Activated CD8-positive, alpha-beta memory T cell treated with anti-CD3 and anti-CD28 coated beads for 1 hour (primary cell): Measurements from ENCODE around the gene CROCC.
"Not testable (repeated sequence)": the region's sequence is repeated elsewhere in the genome, so short reads cannot be mapped to it uniquely, and the experiment has no call there.

Experiments used
- DNase-seq, 2 donors: peaks; one replicate each; pipeline ENCODE4 v3.0.0-alpha.2; 2020; ENCODE audit warnings: low read depth in 1 of 2; ENCODE audit errors: extremely low read depth in 1 of 2

CROCC gene

DNA sequence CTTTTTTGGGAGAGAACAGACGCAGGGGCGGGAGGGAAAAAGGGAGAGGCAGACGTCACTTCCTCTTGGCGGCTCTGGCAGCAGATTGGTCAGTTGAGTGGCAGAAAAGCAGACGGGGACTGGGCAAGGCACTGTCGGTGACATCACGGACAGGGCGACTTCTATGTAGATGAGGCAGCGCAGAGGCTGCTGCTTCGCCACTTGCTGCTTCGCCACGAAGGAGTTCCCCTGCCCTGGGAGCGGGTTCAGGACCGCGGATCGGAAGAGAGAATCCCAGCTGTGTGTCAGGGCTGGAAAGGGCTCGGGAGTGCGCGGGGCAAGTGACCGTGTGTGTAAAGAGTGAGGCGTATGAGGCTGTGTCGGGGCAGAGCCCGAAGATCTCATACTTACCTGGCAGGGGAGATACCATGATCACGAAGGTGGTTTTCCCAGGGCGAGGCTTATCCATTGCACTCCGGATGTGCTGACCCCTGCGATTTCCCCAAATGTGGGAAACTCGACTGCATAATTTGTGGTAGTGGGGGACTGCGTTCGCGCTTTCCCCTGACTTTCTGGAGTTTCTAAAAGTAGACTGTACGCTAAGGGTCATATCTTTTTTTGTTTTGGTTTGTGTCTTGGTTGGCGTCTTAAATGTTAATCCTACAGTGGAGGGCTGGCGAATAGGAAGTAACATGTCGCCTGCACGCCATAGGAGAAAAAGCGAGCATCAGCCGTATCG lies 26.0 kb upstream of the CROCC start, which contains the start of gene RNU1-2:
TSS of gene RNU1-2 (plus strand) at position 383 of the 718 bp plus-strand sequence.
- peak; percentile 77 to 78 for DNase-seq

DNA sequence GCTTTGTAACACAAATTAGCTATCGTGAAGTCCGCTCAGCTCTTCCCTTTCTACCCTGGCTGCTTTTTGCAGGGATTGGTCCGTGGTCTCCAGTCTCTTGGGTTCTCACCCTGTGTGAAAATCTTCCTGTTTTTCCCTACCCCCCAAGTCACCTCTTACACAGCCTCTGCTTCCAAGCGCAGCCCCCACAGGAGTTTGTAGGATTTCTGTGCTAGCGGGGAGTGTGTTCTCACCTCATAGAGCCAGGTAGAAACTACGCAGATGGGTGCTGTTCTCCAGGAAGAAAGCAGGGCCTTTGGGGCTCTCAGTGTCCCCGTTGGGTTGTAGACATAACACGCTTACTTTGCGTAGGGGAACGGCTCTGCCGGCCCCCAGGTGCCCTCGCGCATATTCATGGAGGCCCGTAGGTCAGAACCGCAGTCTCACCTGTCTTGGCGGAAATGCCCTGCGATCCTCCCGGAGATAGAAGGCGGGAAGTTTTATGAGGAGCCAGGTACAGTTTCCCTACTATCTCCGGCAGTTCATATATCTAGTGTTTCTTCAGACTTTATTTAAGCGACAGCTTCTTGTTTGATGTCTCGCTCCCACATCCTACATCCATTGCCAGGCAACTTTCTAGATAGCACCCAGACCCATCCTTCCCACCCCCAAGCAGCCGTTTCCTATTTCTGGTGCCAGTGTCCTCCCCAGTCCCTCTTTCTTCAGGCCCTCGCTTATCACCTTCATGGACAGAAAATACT lies 25.2 kb upstream of the CROCC start:
- peak in 1 of 2 donors; percentile 32 for DNase-seq

DNA sequence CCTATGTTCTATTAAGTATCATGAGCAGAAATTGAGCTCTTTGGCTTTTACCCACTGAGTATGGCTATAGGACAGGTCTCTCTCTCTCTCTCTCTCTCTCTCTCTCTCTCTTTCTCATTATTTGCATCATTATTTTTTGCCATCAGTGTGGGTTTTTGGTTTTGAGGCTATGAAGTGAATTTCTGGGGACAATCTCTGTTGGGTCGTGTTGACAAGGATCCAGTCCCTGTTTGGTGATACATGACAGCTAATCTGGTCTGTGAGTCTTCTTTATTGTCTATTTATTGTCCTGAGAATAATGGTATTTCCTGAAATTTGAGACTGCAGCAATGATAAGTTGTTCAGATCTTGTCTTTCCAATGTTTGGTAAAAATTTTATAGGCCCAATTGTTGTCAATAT lies 24.1 kb upstream of the CROCC start:
- DNase-seq, result not testable (repeated sequence)

GRCh38 chr1:16898298-16898697 lies 23.4 kb upstream of the CROCC start:
- DNase-seq, result not testable (repeated sequence)

DNA sequence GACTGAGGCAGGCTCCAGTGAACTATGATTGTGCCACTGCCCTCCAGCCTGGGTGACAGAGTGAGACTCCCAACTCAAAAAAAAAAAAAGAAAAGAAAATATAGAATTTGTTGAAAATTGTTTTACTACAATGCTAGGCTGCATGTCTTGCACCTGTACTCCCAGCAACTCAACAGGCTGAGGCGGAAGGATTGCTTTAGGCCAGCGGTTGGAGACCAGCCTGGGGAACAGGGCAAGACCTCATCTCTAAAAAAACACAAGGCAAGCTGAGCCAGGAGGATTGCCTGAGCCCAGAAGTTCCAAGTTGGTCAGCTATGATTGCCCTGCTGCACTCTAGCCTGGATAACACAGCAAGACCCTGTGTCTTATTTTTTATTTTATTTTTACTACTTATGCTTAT lies 22.7 kb upstream of the CROCC start:
- not testable (repeated sequence) for DNase-seq

DNA sequence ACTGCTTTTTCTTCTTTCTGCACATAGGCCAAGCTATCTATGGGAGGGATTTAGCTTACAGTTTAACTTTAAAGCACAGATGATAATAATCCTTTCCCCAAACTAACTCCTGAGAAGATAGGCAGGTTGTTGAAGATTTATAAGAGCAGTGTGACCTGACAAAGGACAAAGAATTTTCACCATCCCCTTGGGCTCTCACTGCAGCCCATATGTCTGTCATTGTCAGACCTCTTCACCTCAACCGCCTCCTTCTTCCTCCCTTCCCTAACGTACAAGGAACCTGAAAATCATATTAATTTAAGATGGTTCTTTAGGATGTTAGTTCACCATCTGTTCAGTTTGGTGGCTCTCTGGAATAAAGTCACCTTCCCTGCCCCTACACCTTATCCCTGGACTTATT lies 21.0 kb upstream of the CROCC start:
- DNase-seq, result no peak

DNA sequence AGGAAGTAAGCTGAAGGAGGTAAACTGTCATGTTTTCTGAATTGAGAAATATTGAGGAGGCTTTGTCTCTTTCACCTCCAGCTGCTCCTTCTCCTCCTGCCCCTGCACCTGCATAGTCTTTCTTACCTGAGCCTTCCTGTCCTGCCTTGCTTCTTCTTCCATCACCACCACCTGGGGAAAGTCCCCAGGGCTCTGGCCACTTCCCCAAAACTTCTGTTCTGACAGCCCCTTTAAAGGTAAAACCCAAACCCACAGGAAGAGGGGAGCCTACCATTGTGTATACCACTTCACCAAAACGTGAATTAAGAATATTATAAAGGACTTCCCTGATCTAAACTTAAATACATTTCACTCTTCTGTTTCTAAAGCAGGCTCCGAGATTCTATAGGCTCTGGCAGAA lies 20.4 kb upstream of the CROCC start:
- DNase-seq, result not testable (repeated sequence)

DNA sequence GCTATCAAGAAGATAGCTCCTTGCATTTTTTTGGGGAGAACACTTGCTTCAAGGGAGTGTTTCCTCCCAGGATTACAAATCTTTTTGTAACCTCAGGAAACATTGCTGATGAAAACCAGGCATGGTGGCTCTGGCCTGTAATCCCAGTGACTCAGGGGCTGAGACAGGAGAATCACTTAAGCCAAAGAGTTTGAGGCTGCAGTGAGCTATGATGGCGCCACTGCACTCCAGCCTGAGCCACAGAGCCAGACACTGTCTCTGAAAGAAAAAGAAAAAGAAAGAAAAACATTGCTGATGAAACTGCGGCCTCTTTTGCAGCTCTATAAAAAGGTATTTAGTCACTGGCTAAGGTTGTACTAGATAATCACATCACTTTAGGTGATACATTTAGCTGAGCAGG lies 18.7 kb upstream of the CROCC start:
- DNase-seq, result no peak

DNA sequence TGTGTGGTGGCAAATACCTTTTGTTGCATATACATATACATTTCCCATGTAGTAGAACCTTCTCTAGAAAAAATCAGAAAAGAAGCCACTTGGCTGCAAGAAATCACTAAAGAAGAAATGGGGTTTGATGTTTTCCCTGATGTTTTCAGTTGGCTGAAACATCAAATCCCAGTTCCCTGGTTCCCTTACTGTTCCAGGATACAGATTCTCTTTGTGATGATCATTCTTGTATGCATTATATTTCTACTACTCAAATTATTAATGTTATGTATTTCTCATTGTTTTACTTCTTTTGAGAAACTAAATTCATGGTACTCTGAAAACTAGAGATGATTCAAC lies 18.3 kb upstream of the CROCC start:
- no peak for DNase-seq

DNA sequence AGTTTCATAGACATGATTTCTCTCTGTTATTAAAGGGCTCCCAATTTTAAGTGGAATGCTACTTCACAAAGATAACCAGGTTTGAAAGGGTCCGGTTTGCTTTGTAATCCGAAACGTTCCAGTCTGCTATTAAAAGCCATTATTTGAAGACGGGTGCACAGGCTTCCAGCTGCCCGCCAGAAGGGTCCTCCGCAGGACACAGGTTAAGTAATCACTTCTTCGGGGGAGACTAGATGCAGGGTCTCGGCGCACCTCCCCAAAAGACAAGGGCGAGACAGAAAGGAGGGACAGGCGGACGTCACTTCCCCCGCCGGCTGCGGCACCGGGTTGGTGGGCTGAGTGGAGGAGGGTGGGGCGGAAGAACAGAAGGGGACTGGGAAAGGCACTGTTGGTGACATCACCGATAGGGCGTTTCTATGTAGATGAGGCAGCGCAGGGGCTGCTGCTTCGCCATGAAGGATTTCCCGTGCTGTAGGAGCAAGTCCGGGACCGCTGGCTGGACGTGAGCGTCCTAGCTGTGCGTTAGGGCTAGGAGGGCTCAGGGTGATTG lies 17.1 kb upstream of the CROCC start:
- DNase-seq, result peak; percentile 97 to 99

GRCh38 chr1:16905110-16905867 lies 16.4 kb upstream of the CROCC start:
- DNase-seq, result no peak

GRCh38 chr1:16905868-16906702 lies 15.6 kb upstream of the CROCC start:
- DNase-seq, result no peak

DNA sequence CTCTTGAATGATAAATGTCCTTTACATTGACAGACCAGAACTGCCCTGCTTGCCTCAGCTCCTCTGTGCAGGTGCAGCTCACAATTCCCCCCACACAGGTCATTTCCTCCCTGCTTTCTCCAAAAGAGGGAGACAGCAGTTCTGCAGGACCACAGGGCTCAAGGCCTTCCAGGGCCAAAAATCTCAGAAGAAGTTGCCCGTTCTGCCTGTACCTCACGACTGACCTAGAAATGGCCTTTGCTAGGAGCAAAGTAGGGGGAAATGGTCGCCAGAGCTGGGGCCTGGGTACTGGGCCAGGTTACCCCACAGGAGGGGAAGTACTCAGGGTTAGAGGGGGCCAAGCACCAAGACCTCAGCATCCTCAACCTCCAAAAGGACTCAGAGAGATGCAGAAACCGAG lies 14.9 kb upstream of the CROCC start:
- DNase-seq, result no peak

DNA sequence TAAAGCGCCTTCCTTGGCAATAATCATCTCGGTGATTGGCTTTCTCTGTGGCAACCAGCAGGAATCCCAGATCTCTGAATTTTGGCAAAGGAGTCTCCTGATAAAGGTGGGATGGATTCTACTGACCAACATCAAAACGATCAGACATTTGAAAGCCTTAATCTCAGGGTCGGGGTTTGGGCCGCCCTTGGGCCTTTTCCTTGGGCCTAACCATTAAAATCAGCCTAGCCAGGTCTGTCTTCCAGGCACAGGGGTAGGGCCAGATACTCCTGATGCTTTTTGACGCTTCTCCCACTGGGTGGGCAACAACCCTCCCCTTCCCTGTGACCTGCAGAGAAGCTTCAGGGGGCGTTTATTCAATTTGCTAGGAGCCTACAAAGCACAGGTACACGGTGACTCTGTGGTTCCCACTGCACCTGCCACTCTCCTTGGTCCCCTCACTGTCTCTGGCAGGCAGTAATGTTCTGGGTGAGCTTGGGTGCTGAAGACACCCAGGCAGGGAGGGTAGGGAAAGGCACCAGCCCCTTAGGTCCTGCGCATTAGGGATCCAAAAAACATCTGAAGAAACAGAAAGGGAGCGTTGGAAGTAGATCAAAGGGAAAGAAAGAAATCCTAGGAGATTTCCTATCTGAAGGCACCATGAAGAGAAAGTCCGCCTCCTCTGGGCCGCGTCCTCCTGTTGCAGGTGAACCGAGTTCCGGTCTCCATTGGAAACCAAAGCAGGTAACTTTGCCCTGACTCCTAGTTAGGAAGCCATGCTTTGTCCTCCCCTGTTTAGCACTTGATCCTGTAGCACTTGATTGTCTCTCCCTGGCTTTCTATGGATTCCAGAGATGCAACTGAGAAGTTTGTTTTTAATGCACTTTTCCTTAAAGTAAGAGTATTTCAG lies 13.6 kb upstream of the CROCC start:
- no peak for DNase-seq

DNA sequence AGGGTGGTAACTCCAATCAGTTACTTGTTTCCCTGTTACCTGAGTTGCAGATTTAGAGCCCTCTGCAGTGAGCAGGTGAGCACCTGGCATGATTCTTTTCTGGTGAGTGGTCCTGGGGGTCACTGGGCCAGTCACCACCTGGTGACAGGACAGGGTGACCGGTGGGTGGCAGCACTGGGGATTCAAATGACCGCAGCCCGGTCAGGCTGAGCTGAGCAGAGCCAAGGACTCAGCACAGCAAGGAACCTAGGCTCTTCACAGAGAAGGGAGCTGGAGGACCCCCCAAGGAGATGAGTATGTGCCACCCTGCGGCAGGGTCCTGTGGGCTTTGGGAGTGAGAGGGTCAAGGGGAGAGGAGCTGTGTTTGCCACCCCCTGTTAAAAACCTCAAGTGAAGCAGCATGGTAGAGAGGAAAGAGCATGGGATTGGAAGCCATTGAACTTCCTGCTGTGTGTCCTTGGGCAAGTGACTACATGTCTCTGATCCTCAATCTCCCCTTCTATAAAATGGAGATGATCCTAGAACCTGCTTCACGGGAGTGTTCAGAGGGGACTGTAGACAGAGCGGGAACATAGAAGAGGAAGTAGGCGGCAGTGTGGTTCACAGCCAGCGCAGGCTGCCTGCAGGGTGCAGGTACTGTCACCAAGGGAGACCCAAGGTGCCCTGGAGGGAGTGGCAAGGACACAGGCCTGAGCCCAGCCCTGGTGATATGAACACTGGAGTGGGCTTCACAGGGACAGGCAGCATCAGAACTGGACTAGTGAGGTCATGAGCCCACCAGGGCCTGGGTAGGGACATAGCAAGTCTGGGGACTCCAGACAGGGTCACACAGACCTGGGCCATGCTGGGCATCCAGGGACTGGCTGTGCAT lies 9.6 kb upstream of the CROCC start:
- DNase-seq, result not testable (repeated sequence)

GRCh38 chr1:16912742-16913141 lies 9.0 kb upstream of the CROCC start:
- not testable (repeated sequence) for DNase-seq

- no peak for DNase-seq
These were observed 8.4 kb upstream of the CROCC start for GRCh38 chr1:16913181-16913832.
